GM18909 (cell line): ENCODE data around the gene NLRP14.

Experiments used
- ATAC-seq: cut with Tn5 transposase; IDR thresholded peaks from one replicate; pipeline ENCODE4 v1.9.1; 2021; ENCODE audit warnings: mild to moderate bottlenecking; ENCODE audit not compliant: unreplicated experiment, poor library complexity

The NLRP14 gene, protein sequence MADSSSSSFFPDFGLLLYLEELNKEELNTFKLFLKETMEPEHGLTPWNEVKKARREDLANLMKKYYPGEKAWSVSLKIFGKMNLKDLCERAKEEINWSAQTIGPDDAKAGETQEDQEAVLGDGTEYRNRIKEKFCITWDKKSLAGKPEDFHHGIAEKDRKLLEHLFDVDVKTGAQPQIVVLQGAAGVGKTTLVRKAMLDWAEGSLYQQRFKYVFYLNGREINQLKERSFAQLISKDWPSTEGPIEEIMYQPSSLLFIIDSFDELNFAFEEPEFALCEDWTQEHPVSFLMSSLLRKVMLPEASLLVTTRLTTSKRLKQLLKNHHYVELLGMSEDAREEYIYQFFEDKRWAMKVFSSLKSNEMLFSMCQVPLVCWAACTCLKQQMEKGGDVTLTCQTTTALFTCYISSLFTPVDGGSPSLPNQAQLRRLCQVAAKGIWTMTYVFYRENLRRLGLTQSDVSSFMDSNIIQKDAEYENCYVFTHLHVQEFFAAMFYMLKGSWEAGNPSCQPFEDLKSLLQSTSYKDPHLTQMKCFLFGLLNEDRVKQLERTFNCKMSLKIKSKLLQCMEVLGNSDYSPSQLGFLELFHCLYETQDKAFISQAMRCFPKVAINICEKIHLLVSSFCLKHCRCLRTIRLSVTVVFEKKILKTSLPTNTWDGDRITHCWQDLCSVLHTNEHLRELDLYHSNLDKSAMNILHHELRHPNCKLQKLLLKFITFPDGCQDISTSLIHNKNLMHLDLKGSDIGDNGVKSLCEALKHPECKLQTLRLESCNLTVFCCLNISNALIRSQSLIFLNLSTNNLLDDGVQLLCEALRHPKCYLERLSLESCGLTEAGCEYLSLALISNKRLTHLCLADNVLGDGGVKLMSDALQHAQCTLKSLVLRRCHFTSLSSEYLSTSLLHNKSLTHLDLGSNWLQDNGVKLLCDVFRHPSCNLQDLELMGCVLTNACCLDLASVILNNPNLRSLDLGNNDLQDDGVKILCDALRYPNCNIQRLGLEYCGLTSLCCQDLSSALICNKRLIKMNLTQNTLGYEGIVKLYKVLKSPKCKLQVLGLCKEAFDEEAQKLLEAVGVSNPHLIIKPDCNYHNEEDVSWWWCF

DNA sequence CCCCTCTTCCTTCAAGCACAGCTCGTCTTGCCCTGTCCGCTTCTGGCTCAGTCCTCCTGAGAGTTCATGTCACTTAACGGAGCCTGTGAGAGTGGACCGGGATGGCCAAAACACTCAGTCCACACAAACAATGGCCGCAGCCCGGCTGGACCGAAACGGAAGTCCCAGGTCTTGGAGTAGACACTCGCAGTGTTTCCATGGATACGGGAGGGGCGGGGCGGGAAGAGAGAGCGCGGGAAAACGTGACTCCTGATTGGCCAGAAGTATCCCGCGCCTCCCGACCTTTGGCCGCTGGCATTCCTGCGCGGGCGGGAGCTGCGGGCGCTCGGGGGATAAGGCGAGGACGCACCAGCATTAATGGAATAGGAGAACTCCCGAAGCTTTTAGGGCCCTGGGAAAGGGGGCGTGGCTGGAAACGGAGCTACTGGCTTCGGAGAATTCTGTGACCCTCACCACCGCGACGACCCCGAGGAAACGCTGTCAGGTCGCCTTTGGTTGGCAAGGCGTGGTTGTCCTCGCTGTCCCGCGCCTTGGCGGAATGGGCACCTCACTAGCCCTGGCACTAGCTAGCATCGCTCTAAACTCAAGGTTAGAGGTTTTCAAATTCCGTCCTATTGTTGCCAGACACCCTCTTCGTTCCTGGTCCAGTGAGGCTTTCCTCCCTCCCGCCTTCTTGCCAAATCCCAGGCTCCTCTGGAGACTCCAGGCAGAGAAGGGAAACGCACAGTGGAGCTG, at the start of gene NLRP14, which contains the start of gene ZNF214:
NLRP14 (plus strand) TSS at position 297 of the 735 bp plus-strand sequence. CDS start 18,108 bp downstream, outside the sequence.
ZNF214 (minus strand) TSS at position 164 of the 735 bp plus-strand sequence. CDS start 17,511 bp downstream, outside the sequence.
- peak; percentile 78 for ATAC-seq

DNA sequence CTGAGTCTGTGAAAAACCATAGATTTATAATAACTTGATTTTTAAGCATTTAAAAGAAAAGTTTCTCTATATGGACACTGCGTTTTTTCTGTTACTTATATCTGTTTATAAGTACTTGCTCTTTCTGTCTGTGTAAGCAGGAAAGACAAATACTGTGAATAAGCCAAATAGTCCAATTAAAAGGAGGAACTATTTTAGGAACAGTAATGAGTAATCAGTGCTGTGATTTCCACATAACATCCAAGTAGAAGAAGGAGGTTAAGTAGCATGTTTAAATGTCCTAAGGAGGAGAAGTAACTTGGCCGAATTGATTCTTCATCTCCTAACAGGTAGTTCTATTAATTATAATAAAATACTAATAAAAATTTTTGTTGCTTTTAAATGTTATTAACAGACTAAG, 40.9 kb upstream of the NLRP14 start:
- ATAC-seq, result no peak

DNA sequence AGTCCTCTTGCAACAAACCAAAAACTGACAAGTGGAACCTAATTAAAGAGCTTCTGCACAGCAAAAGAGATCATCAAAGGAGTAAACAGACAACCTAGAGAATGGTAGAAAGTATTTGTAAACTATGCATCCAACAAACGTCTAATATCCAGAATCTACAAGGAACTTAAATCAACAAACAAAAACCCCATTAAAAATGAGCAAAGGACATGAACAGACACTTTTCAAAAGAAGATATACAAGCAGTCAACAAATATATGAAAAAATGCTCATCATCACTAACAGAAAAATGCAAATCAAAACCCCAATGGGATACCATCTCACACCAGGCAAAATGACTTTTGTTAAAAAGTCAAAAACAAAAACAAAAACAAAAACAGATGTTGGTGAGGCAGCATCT, 33.8 kb upstream of the NLRP14 start:
- ATAC-seq, result no peak

DNA sequence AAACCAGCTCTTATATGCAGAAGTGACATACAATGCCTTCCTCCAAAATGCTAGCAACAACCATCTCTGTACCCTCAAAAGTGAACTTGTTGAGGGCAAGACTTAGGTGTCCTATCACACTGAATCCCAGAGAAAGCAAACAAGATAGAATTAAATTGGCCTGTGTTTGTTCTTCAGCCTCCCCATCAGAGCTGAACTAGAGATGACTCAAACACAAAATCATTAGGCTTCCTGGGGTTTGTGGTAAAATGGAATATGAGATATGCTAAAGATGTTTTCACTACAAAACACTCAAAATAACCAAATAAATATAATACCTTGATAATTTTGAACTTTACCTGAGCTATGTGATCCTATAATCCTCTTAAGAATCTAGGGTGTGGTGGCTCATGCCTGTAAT, 31.8 kb upstream of the NLRP14 start:
- ATAC-seq, result no peak

DNA sequence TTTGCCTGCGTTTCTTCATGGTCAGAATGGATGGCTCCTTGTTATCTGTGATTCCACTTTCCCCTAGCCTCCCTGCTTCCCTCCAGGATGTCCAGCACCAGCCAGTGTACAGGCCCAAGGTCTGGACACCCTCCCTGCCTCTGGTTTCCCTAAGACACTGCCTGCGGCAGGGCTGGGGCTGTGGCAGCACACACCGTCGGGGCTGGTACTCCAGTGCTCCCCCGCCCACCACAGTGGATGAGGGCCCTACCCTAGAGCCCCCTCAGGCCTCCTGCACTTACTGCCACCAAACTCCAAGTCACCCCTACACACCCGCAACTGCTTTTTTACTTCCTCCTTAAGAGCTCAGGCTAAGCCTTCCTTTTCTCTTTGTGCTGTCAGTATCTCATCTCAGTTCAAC, 29.1 kb upstream of the NLRP14 start:
- no peak for ATAC-seq

DNA sequence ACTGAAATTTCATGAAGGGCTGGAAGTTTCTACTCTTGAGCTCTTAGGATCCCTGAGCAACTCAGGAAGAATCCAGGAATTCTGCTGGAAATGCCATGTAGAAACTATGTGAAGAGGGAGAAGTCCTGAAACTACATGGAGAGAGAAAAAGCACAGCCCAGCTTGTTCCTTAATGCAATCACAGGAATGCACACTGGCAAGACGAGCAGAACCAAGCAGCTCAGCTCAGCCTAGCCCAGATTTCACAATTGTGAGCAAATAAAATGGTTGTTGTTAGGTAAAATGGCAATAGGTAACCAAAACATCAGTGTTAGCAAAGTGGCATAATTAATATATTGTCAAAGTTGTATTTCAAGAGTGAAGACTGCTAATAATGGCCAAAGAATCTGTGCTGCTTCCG, 28.3 kb upstream of the NLRP14 start:
- ATAC-seq, result no peak

DNA sequence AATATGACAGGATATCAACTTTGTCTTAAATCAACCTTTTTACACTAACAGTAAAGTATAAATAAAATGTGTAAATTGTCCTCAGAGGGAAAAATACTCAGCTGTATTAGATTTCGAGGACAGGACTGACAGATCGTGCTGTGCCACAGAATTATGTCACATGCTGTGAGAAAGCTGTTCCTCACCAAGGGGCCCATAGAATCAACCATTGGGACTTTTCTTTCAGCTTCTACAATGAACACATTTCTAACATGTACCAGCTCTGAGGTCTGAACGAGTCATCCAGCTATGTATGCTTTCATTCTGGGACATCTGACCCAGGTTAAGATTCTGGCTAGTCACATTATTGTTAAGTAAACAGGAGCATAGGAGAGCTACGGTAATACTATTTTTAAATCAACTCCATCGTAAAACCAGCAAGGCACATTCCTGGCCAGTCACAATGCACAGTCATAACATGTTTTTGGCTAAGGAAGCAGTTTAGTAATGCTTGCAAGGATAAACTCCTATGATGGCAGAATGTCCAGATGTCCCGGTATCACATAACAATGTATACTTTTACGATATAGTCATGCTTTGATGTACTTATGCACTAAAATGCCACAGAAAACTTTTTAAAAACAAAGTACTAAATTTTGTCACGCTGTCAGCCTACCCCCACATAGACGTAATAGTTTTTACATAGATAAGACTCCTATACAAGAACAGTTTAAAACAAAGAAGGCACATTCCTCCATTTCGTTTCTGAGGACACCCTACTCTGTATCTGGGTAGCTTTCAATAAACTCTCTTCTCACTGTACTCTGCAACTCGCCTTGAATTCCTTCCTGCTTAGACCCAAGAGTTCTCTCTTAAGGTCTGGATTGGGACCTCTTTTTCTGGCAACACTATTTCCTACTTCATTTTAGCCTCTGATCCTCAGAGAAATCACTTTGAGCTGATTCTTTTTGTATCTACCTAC, 27.5 kb upstream of the NLRP14 start:
- no peak for ATAC-seq

DNA sequence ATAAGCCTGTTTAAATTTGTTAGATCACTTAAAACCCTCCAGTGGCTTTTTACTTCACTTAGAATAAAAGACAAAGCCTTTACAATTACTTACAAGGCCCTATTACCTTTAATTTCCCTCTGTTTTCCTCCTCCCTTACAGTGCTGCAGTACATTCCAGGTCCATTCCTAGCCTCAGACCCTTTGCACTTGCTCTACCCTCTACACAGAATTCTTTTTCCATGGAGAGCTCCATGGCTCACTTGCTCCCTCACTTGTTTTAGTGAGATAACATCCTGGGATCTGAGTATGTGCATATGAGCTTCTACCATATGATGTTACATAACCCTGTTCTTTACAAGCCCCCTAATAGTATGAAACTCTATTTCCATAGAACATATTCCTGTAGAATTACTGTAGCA, 24.6 kb upstream of the NLRP14 start:
- no peak for ATAC-seq

DNA sequence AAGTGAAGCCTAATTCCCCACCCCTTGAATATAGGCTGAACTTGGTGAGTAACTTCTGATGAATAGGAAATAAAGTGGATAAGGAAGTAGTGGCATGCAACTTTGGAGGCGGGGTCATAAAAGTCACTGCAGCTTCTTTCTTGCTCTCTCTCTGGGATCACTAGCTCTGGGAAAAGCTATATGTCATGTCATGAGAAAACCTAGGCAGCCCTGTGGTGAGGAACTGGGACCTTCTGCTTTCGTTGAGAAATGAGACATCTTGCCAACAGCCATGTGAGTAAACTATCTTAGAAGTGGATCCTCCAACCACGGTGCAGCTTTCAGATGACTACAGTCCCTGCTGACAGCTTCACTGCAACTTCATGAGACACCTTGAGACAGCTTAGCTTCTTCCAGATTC, 15.8 kb upstream of the NLRP14 start:
- no peak for ATAC-seq

DNA sequence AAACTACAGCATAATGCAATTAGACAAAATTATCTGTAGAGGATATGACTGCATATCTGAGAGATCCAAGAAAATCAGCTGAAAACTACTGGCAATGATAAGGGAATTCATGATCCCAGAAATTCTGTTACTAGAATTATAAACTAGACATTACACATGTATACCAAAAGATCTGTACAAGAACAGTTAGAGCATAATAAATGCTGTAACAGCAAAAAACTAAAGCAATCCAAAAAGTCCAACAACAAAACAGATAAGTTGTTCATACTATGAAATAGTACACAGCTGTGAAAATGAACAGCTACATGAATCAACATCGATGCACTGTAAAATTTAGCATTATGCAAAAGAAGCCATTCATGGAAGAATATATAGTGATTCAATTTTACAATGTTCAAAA, 6.2 kb upstream of the NLRP14 start:
- no peak for ATAC-seq

DNA sequence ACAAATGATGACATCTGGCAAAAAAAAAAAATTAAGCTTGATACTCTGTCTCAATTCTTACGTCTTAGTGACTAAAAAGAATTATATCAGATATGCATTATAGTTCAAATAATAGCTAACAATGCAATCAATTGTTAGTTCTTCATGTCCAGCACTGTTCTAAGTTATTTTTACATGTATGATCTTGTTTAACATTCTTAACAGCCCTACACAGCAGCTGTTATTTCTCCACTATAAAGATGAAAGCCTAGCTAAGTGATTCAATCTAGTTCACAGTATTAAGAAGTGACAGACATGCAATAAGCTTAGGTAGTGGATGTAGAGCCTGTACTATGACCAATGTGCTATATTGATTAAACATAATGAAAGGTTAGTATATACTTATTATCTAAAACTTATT, 4.3 kb upstream of the NLRP14 start:
- ATAC-seq, result no peak

DNA sequence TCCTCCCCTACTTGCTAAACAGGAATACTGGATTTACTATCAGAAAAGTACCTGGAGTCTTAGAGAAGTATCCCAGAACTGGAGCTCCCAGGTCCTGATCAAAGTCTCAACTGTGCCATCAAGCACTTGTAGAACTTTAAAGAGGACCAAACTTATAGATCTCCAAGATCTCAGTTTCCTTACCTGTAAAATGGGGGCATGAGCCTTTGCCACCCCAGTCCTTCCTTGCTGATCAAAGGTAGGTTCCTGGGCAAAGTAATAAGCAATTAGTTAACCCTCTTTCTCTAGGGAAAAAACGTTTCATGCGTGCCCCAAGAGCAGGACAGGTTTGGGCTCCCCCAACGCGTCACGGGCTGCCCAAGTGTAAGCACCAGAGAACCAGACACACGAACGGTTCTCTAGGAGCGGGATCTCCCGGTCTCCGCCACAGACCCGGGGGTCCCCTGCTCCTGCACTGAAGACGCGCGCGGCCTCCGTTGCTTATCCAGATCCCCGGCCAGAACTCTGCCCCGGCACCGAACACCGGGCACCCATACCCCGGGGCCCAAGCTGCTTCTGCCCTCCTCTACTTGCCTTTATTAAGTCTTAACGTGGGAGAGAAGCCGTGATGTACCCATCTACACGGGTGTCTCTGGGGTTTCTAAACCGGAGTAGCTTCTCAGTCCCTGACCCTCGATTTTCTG, 638 bp upstream of the NLRP14 start:
- no peak for ATAC-seq

DNA sequence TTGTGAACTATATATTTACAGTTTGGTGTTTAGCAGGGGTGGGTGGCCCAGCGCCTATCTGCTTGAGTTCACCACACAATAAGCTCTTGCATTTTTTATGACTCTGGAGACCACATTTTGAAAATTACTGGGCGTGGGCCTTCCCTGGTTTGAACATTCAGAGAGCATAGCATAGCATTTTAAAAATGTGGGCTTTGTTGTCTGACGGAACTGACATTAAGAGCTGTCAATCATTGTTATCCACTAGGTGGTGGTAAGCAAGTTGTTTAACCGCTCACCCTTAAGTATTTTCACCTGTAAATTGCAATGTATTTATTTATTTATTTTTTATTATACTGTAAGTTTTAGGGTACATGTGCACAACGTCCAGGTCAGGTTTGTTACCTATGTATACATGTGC, 1.0 kb downstream of the NLRP14 start:
- no peak for ATAC-seq

DNA sequence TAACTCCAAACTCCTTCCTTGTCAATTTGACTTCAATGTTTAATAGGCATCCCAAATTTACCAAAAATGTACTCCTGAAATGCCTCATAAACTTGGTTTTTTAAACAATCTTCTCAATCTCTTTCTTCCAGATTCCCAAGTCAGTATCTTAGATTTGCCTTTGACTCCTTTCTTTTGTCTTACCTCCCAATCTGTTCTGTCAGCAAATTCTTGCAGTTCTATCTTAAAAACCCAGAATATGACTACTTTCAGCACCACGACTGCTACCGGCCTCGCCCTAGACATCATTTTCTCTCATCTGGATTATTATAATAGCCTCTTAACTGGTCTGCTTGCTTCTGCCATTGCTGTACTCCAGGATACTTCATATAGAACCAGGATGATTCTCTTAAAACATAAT, 7.9 kb downstream of the NLRP14 start:
- no peak for ATAC-seq

DNA sequence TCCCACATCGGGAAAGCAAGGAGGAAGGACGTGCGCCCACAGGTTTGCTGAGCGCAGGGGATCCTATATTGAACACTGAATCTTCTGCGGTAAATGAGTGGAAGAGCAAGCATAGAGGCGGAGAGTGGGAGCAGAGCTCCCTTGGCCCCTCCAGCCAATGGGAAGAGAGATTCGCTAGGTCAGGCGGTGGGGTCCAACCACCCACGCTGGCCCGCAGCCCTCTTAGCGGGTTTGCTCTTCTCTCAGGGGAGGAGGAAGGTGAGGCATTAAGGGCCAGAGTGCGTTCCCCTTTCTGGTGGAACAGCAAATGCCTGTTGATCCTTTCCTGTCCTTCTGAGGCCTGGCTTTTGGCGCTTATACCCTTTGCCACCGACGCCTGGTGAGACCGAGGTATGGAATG, 10.6 kb downstream of the NLRP14 start:
- ATAC-seq, result no peak

DNA sequence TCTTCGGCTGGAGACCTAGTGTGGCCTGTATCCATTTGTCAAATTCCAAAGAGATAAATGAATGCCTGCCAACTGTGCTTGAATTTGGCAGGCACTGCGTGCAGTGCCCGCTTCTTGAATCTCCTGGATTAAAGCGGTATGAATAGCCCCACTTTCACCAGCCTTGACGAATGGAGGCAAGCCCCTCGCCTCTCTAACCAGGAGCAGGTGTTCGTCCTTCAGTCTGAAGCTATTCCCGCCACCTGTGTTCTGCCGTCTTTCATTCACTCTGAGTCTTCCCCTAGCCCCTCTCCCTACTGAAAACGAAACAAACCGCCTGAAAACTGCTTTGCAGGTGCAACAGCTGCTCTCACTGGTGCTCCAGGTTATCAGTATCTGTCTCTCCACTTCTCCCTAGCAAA, 11.2 kb downstream of the NLRP14 start:
- ATAC-seq, result no peak

DNA sequence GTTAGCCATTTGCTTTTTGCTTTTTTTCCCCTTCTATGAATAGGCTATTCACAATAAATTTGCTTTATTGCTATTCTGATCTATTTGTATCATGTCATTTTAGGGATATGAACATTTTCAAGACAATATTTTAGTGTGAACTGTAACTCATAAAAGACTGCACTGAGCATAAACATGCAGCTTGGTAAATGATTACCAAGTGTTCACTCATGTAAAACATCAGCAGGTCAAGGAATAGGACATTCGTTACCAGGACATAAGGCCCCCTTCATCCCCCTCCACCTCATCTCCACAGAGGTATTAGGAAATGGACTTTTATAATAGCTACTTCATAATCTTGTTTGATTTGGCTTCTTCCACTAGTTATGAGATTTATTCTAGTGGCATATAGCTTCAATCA, 12.4 kb downstream of the NLRP14 start:
- no peak for ATAC-seq

DNA sequence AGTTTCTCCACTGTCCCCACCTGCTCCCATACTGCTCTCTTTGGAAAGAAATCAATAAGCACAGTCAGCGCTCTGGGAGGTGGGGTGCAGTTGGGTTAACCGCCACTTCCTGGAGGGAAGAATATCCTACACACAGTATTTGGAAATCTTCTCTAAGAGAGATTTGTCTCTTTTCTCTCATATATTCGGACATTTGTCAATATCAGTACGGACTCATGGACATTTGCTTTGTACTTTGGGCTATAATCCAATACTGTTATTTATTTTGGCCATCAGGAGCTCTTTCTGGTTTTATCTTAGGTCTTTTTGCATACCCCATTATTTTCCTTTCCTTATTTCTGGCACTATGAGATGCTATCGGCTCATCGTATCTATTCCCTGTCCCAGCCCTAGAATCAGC, 13.7 kb downstream of the NLRP14 start:
- no peak for ATAC-seq
